Islet precursor cell (in vitro differentiated cells): ENCODE data around the gene CCDC159.
"Not testable (repeated sequence)": the region's sequence is repeated elsewhere in the genome, so short reads cannot be mapped to it uniquely, and the experiment has no call there.

Experiments
- DNase-seq: peaks from one replicate; pipeline ENCODE4 v3.0.0-alpha.2; 2018

CCDC159 gene

DNA sequence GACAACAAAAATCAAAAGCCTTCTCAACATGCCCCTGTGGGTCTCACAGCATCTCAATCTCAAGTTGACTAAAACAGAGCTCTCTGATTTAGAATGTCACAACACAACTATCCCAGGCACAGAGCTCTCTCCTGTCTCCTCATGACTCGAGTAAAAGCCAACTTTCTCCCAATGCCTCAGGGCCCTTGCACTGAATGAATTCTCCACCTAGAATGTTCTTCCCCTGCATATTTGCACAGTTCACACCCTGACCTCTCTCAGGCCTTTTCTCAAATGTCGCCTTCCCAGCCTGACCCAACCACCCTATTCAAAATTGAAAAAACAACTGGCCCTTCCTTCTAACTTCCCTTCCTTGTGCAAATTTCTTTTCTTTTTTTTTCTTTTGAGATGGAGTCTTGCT, 24.4 kb downstream of the CCDC159 start:
- DNase-seq, result no peak

DNA sequence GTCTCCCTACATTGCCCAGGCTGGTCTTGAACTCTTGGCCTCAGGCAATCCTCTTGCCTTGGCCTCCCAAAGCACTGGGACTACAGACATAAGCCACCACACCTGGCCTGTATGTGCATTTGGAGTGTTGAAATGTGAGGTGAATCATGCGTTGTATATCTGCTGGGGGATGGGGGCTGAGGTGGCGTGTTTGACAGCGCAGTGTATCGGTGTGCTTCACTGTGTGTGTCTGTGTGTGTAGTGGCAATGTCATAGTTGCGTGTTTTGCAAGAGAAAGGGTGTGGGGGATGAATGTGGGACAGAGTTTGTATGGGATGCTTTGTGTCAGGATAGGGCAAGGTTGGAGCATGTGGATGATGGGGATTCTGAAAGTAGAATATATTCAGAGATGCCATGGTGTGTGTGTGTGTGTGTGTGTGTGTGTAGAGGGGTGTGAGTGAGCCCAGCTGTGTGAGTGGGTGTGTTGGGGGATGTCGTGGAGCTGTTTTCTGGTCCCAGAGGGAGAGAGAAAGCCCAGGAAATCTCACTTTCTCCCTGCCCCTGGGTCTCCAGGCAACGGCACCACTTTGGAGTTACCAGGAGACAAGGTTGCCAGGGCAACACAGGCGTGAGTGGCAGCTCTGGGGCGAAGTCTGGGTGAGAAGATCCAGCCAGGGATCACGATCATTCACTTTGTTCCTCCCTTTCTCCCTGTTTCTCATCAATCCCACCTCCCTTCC, 27.0 kb downstream of the CCDC159 start:
- DNase-seq, result peak; percentile 77

DNA sequence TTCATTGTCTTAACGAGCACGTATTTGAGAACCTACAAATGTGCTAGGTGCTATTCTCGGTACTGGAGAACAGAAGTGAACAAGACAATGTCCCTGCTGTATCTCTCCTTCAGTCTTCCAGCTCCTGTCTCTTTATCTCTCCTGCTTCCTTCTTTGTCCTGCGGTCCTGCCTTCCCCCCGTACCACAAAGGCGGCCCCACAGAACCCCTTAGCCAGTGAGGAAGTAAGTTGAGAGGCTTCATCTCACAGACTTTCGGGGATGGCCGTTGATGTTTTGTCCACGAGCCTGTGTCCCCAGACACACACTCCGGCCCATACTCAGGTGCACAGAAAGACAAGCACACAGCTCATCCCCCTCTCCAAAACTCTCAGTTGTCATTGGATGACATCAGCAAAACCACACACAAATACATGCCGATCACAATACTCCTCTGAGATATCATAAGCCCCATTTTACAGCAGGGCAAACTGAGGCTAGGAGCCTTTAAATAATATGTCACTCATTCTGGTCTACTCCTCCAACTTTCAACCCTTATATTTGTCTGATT, 27.6 kb downstream of the CCDC159 start:
- DNase-seq, result no peak

DNA sequence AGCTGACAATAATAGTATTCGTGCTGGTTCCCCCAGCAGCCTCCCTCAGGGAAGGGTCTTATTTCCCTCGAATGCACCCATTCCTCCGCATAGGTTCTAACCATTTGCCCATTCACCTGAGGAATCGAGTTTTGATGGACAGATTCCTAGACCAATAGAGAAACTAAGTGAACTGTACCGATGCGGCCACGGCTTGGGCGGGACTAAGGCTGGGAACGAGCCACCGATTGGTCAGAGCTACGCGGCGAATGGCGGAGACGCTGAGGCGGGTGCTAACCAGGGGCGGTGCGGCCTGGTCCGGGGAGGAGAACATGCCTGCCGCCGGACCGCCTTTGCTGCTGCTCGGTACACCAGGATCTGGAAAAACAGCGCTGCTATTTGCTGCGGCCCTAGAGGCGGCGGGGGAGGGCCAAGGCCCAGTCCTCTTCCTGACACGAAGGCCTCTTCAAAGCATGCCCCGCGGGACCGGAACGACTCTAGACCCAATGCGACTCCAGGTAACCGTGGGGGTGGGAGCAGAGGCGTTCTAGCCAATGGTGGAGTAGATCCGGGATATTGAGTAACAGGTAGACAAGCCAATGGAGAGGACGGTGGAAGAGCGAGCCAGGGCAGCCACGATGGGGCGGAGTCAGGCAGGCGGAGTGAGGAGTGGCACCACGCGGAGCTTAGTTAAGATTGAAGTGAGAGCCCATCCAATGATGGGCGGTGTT, 28.3 kb downstream of the CCDC159 start, which contains the start of gene SWSAP1:
Gene SWSAP1 (plus strand): TSS at position 234 of the 710 bp plus-strand sequence. CDS start 15 bp downstream, at position 249.
- peak; percentile 100 for DNase-seq

DNA sequence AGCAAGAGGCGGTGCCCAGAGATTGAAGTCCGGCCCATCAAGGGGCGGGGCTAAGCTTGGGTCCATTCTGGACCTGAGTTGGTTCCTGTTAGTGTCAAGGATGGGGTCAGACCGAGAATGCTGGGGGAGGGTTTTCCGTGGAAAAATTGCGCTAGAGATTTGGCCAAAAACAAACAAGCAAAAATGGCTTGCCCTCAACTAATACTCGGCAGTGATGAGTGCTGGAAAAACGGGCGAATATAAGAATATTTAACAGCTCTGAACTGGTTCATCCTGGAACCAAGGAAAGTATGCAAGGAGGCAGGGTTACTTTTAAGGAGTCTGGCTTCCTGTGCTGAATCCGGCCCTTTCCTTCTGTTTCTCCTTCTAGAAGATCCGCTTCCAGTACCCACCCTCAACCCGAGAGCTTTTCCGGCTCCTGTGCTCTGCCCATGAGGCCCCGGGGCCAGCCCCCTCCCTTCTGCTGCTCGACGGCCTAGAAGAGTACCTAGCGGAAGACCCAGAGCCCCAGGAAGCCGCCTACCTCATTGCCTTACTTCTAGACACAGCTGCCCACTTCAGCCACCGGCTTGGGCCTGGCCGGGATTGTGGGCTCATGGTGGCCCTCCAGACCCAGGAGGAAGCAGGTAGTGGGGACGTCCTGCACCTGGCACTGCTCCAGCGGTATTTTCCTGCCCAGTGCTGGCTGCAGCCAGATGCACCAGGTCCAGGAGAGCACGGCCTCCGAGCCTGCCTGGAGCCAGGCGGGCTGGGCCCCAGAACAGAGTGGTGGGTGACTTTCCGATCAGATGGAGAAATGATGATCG, 29.0 kb downstream of the CCDC159 start:
- peak; percentile 80 for DNase-seq

DNA sequence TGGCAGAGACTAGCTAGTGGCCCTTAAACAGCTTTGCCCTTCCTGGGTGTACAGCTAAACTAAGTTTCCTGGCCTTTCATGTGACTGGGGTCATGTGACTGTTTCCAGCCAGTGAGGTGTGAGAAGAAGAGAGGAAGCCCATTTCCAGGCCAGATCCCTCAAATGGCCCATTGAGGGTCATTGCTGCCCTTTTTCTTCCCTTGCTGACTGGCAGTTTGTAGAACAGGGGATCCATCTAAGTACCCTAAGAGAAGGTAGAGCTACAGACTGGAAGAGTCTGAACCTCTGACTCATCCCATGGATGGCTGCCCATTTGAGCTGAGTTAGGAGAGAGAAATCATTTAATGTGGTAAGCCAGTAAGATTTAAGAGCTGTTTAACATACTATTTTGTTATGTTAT, 30.9 kb downstream of the CCDC159 start:
- no peak for DNase-seq

DNA sequence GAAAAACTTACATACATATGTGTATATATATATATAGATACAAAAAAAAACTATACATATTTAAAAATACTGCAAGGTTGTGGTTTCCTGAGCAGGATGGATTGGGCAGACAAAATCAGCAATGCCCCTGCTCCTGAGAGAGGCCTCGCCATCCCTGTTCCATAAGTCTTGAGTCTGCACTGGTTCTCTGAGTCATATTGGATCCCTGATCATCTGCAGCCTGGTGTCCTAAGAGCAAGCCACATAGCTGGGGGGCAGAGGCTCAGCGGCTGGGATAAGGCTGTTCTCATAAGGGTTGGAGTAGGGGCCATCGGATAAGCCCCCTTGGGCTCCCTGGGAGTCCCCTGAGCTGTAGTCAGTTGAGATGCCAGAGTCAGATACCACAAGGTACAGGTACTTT, 31.4 kb downstream of the CCDC159 start:
- DNase-seq, result no peak

DNA sequence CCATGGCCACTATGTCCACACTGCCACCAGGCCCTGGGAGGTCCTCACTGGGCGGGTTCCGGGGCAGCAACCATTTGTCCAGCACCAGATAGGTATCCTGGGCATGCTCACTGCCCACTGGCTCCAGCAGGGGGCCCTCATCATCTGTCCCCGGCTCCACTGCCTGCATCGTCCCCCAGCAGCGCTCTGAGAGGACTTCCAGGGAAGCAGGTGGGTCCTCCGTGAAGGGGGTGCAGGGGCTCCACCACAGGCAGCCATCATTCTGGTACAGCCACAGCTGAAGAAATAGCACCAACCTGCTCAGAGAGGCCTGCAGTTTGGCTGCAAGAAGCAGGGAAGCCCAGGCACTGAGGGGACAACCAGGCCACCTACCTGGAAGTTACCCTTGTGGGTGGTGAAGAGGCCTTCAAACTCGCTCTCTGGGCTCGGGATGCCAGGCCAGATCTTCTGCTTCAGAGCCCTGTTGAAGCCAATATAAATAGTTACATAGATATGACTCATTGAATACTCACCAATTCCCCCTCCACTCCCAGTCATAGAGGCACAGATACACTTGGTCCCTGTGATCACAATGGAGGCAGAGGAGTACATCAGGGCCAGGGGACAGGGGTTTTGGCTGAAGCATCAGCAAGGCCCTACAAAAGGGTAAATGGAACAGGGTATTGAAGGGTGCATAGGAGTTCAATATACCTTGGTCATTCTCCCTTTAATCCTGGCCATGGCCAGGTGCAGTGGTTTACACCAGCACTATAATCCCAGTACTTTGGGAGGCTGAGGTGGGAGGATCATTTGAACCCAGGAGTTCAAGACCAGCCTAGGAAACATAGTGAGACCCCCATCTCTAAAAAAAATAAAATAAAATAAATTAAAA, 32.2 kb downstream of the CCDC159 start:
- peak; percentile 86 for DNase-seq

DNA sequence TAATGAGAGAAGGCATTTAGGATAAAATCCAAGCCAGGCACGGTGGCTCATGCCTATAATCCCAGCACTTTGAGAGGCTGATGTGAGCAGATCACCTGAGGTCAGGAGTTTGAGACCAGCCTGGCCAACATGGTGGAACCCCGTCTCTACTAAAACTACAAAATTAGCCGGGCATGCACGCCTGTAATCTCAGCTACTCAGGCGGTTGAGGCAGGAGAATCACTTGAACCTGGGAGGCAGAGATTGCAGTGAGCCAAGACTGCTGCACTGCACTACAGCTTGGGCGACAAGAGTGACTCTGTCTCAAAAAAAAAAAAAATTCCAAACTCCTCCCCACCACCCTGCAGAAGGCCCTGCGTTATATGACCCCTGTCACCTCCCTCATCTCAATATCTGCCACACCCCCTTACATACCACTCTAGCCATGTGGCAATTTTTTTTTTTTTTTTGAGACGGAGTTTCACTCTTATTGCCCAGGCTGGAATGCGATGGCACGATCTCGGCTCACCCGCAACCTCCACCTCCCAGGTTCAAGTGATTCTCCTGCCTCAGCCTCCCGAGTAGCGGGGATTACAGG, 33.0 kb downstream of the CCDC159 start:
- DNase-seq, result not testable (repeated sequence)

DNA sequence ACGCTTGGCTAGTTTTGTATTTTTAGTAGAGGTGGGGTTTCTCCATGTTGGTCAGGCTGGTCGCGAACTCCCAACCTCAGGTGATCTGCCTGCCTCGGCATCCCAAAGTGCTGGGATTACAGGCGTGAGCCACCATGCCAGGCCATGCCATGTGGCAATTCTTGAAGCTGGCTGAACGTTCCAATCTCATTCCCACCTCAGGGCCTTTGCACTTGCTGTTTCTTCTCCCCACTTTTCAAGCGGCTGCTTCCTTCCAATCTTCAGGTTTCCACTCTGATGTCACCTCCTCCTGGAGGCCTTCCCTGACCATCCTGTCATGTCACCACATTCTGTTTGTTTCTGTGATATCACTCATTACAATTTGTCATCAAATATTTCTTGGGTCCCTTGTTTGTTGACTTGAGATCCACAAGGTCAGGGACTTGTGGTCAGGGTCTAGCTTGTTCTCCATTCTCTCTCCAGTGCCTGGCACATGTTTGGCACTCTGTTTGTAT, 33.6 kb downstream of the CCDC159 start:
- no peak for DNase-seq

DNA sequence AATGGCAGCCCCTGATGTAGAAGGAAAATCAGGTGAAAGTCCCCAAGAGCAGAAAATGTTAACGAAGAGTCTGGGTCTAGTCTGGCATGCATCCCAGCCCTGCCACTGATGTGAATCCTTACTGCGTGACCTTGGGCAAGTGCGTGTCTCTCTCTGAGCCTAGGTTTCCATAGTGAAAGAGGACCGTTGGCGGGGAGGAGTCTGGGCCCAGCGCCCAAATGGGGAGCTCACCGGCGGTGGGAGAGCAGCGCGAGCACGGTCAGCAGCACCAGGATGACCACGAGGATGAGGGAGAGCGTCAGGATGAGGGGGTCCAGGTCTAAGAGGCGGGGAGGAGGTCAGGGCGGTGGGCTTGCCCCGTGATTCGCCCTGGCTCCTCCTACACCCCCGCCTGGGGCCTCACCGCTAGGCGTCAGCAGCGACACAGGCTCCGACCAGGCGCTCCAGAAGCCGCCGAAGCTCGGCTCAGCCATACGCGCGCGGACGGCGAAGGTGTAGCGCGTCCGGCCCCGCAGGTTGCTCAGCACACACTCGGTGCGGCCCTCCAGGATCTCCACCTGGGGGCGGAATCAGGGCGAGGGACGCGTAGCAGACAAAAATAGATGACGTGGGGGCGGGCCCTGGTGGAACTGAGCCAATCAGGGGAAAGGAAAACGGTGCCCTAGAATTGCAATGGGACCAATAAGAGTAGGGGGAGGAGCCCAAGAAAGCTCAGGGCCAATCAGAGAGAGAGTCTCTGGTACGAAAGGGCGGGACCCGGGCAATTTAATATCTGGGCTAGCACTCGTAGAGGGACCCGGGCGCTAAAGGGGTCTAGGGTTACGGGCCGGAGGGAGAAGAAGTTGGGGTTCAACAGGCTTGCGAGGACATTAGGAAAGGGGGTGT, 34.6 kb downstream of the CCDC159 start:
- DNase-seq, result peak; percentile 99

DNA sequence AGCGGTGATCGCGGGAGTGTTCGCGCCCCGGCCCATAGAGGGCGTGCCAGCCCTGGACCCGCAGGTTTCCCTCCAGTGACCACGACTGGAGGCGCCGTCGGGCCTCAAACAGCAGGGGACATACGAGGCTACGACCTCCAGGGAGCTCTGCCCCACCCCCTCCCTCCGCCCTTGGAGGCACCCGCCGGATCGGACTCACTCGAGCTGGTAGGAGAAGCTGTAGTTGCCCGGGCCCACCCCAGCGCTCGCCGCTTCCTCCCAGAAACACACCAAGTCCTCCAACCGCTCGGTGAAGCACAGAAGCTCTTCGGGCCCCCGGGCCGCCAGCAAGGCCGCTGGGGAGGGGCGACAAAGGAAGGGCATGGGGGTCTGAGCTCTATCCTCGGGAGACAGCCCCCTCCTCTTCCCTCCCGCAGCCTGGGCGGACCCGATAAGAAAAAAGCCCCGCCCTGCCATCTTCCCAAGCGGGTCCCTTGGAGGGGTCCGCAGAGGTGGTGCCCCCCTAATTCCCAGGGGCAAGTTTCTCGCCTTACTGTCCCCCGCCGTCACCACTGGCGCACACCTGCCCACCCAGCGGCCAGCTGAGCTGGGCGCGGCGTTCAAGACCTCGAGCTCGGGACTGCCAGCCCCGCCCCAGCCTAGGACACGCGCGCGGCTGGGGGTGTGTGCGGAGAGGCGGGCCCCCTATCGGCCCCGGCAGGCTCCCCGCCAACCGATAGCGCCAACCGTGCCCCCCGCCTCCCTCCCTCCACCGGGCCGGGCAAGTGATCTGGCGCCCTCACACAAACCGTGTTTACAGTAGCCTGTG, 36.8 kb downstream of the CCDC159 start:
- peak; percentile 91 for DNase-seq

DNA sequence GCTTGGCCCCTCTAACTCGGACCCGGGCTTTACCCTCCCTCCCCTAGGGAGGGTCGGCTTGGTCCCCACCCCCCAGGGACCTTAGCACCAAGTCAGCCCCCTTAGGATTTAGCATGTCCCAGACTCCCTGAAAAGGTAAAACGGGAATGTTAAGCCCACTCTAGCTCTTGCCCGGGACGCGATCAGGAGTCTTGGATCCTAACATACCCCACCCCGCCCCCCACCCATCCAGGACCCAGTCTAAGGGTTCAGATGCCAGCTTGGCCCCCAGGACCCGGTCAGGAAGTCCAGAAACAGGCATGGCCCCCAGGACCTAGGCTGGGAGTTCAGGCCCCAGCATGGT, 37.4 kb downstream of the CCDC159 start:
- no peak for DNase-seq

DNA sequence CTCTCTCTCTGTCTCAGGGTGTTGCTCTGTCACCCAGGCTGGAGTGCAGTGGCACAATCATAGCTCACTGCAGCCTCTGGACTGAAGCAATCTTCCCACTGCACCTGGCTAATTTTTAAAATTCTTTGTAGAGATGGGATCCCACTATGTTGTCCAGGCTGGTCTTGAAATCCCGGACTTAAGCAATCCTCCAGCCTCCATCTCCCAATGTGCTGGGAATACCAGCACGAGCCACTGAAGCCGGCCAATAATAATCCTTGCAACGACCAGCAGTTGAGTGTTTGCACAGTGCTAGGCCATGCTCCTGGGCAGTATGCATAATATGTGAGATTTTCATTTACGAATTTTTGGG, 38.4 kb downstream of the CCDC159 start:
- no peak for DNase-seq

DNA sequence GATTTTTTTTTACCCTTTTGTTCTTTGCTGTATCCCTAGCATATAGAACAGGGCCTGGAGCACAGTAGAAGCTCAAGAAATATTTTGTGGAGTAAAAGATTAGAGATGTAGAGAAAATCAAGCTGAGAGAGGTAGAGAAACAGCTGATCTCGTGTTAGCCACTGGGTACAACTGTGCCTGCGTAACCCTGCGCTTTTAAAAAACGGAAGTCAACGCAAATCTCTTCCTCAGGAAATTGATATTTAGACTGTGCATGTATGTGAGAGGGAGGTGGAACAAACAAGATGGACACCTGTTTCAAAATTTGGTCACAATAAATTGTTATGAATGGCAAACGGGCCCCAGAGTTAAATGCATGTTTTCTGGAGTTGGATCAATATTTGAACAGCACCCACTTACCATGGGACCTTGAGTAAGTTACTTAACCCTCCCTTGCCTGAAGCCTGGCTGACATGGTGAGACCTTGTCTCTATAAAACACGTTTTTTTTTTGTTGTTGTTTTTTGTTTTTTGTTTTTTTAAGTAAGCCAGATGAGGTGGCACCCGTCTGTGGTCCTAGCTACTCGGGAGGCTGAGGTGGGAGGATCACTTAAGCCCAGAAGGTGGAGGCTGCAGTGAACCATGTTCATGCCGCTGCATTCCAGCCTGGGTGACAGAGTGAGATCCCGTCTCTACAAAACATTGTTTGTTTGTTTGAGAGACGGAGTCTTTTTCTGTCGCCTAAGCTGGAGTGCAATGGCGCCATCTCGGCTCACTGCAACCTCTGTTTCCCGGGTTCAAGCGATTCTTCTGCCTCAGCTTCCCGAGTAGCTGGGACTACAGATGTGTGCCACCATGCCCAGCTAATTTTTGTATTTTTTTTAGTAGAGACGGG, 41.1 kb downstream of the CCDC159 start:
- no peak for DNase-seq

DNA sequence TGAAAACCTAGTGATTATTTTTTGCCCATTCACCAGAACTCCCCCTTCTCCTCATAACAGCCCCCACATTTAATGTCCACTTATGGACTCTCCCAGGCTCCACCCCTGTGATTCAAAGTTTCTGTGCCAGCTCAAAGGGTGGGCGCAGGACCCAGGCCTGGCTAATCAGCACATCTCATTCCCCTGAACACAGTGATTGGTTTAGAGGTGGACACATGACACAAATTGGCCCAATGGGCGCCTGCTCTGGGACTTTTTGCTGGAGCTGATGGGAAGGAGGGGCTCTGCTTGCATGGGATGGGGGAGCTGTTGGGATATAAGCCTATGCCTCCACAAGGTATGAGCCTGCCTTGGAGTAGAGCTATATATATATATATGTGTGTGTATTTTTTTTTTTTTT, 44.0 kb downstream of the CCDC159 start:
- no peak for DNase-seq

DNA sequence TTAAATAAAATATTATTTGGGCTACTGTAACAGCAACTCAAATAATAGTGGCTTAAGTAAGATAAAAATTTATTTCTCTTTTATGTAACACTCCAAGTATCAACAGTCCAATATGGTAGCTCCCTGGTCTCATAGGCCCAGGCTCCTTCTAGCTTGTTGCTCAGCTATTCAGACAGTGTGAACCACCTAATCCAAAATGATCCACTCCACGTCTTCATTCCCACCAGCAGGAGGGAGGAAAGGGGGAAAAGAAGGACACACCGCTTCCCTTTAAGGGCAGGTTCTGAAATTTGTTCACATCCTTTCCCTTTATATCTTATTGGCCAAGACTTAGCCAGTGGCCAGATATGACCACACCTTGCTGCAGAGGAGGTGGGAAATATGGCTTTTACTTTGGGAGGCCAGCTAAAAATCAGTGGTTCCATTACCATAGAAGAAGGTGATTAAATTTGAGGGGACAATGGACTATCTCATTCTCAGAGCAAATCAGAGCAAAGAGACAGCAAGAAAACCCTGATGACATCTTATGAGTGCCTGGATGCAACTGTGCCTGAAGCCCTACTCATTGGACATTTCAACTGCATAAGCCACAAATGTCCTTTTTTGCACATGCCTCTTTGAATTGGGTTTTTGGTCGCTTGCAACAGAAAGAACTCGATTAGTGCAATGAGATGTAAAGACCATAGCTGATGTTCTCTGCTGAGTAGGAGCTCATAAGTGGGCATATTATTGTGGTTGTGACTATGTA, 44.8 kb downstream of the CCDC159 start:
- DNase-seq, result no peak

DNA sequence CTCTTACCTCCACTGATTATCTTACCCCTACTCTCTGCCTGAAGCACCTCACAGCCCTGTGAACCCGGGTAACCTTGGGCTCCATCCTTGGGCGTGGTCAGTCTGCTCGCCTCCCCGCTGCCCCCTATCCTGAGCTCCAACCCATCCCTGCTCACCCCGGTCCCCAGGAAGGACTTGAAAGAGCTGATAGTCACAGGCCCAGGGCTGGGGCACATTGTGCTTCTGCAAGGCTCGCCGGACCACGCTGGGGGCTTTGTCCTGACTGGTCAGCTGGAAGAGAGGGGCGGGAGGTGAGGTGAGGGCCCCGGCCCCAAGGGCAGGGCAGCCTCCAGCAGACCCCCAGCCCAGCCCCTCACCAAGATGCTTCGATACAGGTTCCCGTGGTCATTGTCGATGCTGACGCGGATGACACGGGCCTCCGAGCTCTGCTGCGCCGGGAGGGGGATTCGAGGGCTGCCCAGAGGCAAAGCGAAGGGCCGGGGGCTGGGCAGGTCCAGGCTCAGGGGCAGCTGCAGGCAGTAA, 50.8 kb downstream of the CCDC159 start:
- DNase-seq, result no peak
